HG03432 (cell line): Measurements from ENCODE around the gene ZGRF1.
"Not testable (repeated sequence)": the region's sequence is repeated elsewhere in the genome, so short reads cannot be mapped to it uniquely, and the experiment has no call there.

Experiments used
- ATAC-seq: cut with Tn5 transposase; IDR thresholded peaks from one replicate; pipeline ENCODE4 v1.9.1; 2021; ENCODE audit warnings: mild to moderate bottlenecking, moderate library complexity; ENCODE audit not compliant: unreplicated experiment

ZGRF1 gene

GRCh38 chr4:112519689-112520597 is 116.8 kb downstream of the ZGRF1 start:
- no peak for ATAC-seq

DNA sequence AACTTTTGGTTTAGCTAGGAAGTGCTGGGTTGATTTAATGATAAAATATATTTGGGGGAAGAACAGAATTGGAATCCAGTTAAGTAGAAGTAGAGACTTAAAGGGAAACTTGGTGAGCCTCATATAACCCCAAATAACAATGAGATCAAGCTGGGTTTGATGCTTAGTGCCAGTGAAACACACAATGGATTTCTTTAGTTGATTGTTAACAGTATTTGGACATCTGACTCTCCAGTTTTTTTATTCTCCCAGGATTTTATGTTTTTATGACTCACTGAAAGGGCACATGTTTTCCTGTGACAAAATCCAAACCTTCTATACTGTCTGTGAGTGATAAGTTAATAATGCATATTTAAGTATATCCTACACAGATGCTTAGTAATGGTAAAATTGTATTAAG is 118.0 kb downstream of the ZGRF1 start:
- no peak for ATAC-seq

DNA sequence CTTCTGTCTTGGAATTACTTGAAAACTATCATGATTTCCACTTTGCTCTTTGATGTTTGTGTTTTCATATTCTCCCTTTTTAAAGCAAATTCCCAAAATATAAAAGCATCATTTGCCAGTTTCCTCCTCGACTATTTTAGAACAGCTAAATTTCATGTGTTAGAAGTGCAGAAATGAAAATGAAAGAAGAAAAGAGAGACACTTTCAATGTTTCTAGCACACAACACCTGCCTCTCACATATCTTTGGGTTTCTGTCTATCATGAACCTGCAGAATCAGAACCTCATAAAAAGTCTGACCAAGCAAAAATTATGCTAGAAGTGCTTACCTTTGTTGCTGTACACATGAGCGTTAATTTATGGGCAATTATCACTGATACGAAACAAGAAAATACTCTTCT is 118.8 kb downstream of the ZGRF1 start:
- ATAC-seq = no peak

GRCh38 chr4:112517067-112517634 is 119.6 kb downstream of the ZGRF1 start:
- ATAC-seq = peak; percentile 24

- ATAC-seq = peak; percentile 32
Measured at GRCh38 chr4:112516471-112517066, 120.1 kb downstream of the ZGRF1 start.

GRCh38 chr4:112516066-112516470 is 120.6 kb downstream of the ZGRF1 start, which contains the start of gene NEUROG2:
Gene NEUROG2, minus strand, starts transcription at chr4:112516180. Its CDS starts 705 bp downstream, at chr4:112515475.
- no peak for ATAC-seq

- ATAC-seq = peak; percentile 43
Measured at GRCh38 chr4:112515198-112516065, 121.3 kb downstream of the ZGRF1 start.

- ATAC-seq = peak; percentile 24
Measured at GRCh38 chr4:112514647-112515197, 122.0 kb downstream of the ZGRF1 start.

- ATAC-seq = peak; percentile 11
Measured at GRCh38 chr4:112513971-112514646, 122.6 kb downstream of the ZGRF1 start.

- no peak for ATAC-seq
Measured at GRCh38 chr4:112511803-112512118, 124.9 kb downstream of the ZGRF1 start.

- ATAC-seq = no peak
Measured at GRCh38 chr4:112511093-112511802, 125.5 kb downstream of the ZGRF1 start.

GRCh38 chr4:112510291-112511092 is 126.2 kb downstream of the ZGRF1 start:
- no peak for ATAC-seq

DNA sequence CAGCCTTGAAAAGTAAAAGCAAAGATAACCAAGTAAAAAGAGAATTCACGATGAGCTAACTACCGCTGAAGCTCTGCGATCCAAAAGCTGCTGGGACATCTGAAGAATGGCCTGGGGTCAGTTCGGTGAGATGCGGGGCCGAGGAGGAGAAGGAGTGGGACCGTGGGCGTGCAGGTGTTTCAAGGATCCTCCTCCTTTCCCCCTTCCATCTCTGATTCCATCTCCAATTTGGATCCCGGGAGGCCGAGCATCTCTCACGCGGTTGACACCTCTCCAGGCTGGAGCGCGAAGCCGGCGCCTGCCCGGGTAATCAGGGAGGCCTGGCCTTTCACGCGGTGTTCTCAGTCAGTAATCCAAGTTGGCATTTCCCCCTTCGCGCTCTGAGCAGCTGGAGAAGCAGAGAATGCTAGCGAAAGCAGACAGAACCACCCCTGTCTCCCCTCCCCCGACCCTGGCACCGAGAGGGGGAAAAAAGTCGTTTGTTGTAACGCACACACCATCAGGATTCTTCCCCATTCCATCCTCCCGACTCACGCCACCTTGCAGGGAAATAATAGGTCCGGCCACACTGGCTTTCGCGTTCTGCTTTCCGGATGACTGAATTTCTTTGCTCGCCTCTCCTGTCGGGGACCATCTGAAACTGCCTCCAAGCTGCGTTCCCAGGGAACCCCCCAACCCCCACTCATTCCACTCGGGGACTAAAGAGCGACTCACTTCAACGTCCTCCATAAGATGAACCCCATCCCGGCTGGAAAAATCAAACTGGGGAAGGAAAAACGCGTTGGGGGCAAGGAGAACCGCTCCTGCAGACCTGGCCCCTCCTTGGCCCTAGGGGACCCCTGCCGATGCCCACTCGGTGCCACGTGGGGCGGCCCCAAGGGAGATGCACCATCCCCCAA is 127.2 kb downstream of the ZGRF1 start:
- no peak for ATAC-seq

DNA sequence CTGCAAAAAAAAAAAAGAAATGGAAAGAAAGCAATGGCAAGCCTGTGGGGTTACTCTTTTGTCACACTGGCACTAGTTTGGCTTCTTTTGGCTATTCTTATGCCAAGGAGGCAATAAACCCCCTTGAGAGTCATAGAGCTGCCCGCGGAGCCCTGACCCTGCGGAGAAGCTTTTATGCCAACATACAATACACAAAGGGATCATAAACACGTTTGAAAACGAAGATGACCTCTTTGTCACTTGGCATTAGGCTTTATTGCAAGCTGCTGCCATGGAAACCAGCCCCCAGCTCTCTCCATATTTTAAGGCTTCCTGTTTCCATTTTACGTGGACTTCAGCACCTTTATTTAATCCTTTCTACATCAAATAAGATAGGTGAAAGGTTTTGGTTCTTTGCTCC is 128.4 kb downstream of the ZGRF1 start:
- no peak for ATAC-seq

GRCh38 chr4:112504807-112505206 is 131.9 kb downstream of the ZGRF1 start:
- ATAC-seq = no peak

- no peak for ATAC-seq
Measured at GRCh38 chr4:112502871-112503270, 133.8 kb downstream of the ZGRF1 start.

- ATAC-seq = no peak
Measured at GRCh38 chr4:112492321-112492720, 144.4 kb downstream of the ZGRF1 start.

DNA sequence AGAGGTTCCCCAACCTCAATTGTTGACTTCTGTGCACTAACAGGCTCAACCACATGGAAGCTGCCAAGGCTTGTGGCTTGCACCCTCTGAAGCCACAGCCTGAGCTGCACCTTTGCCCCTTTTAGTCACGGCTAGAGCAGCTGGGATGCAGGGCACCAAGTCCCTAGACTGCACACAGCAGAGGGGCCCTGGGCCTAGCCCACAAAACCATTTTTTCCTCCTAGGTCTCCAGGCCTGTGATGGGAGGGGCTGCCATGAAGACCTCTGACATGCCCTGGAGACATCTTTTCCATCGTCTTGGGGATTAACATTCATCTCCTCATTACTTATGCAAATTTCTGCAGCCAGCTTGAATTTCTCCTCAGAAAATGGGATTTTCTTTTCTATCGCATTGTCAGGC is 145.9 kb downstream of the ZGRF1 start:
- not testable (repeated sequence) for ATAC-seq
